ENCODE measurements around the gene QDPR.

DNA sequence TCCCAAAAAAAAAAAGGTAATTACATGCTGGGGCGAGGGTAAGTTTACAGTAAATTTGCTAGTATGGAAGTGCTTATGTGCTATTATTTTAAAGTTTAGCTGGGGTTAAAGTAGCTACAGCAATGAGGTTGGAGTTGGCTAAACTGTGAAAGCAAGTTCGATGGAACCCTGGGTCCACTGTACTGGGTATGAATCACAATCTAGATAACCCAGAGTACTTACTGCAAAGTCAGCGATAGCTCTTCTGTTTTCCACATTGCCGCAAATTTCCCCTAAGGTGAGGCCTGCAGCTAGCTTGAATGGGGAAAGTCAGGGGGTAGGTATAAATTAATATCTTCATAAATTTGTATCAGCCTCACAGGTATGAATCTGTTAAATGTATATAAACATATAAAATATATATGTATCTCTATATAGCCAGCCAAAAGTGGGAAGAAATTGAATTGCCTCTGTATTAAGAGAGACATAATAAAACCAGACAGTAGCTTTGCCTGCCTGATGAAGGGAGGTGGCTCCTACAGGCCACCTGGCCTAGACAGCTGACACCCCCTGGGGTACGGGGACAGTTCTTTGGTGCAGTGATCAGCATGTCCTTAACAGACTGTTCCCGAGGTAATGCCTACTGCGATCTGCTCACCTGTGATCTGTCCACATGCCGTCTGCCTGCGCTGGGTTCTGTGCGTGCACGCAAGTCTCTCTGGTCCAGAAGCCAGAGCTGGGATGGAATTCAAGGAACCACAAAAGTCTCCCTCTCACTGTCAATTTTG, 33.7 kb upstream of the QDPR start:
- TF ChIP-seq, protein P1, sequence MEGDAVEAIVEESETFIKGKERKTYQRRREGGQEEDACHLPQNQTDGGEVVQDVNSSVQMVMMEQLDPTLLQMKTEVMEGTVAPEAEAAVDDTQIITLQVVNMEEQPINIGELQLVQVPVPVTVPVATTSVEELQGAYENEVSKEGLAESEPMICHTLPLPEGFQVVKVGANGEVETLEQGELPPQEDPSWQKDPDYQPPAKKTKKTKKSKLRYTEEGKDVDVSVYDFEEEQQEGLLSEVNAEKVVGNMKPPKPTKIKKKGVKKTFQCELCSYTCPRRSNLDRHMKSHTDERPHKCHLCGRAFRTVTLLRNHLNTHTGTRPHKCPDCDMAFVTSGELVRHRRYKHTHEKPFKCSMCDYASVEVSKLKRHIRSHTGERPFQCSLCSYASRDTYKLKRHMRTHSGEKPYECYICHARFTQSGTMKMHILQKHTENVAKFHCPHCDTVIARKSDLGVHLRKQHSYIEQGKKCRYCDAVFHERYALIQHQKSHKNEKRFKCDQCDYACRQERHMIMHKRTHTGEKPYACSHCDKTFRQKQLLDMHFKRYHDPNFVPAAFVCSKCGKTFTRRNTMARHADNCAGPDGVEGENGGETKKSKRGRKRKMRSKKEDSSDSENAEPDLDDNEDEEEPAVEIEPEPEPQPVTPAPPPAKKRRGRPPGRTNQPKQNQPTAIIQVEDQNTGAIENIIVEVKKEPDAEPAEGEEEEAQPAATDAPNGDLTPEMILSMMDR (IDR thresholded peaks at IDR 0.05) = no peak
- TF ChIP-seq POLR2AphosphoS5 (IDR thresholded peaks at IDR 0.05; ENCODE audit: insufficient read depth in 1 of 2, low read depth in 1 of 2) (no peak), POLR2A (IDR thresholded peaks at IDR 0.05) (no peak)
